LNCaP clone FGC (cell line): ENCODE results near the gene PCNT.

Experiments used
- DNase-seq: peaks from one replicate; pipeline ENCODE4 v3.0.0-alpha.2; 2011; ENCODE audit warnings: low read depth
- H3K4me3 ChIP-seq: 2 replicates; pipeline ENCODE4 v1.5.1; 2011; ENCODE audit warnings: mild to moderate bottlenecking, low read depth, low read length, control low read depth
- TF ChIP-seq, protein P1 (sequence below): IDR thresholded peaks from 2 replicates; pipeline ENCODE4 v1.5.1; 2012; ENCODE audit warnings: mild to moderate bottlenecking; ENCODE audit not compliant: control insufficient read depth, insufficient read depth; ENCODE audit errors: extremely low read depth

The PCNT gene

DNA sequence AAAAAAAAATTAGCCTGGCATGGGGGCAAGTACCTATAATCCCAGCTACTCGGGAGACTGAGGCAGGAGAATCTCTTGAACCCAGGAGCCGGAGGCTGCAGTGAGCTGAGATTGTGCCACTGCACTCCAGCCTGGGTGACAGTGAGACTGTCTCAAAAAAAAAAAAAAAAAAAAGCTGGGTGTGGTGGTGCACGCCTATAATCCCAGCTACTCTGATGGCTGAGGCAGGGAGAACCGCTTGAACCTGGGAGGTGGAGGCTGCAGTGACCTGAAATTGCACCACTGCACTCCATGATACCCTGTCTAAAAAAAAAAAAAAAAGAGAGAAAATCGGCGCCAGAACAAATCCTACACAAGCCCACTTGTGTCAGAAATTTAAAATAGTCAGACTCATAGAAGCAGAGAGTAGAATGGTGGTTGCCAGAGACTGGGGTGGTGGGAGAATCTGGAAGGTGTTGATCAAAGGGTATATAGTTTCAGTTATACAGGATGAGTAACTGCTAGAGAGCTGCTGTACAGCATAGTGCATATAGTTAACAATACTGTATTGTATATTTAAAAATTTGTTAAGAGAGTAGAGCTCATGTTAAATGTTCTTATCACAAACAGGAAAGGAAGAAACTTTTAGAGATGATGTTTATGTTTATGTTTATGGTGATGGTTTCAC is 144.3 kb downstream of the PCNT start:
- H3K4me3 ChIP-seq: no peak overlapping the region
- TF ChIP-seq, protein P1, sequence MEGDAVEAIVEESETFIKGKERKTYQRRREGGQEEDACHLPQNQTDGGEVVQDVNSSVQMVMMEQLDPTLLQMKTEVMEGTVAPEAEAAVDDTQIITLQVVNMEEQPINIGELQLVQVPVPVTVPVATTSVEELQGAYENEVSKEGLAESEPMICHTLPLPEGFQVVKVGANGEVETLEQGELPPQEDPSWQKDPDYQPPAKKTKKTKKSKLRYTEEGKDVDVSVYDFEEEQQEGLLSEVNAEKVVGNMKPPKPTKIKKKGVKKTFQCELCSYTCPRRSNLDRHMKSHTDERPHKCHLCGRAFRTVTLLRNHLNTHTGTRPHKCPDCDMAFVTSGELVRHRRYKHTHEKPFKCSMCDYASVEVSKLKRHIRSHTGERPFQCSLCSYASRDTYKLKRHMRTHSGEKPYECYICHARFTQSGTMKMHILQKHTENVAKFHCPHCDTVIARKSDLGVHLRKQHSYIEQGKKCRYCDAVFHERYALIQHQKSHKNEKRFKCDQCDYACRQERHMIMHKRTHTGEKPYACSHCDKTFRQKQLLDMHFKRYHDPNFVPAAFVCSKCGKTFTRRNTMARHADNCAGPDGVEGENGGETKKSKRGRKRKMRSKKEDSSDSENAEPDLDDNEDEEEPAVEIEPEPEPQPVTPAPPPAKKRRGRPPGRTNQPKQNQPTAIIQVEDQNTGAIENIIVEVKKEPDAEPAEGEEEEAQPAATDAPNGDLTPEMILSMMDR: no peak
- no peak for DNase-seq

DNA sequence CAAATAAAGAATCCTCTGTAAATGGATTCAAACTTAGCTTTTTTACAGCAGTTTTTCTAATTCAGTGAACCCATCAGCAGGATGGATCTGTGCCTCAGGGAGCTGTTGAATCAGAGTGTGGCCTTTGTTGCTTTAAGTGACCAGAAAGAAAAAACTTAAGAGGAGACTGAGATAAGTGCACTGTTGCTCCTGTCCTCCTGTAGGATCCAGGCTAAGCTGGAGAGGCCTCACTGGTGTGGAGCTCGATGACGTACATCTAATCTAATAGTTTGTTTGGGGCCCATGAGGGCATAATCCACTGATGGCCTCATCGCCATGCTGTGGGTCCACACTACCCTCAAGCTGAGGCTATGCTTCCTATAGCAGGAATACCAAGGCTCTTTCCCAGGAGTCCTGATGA is 145.3 kb downstream of the PCNT start:
- TF ChIP-seq, protein P1: no peak
- no peak overlapping the region for H3K4me3 ChIP-seq
- DNase-seq: no peak

DNA sequence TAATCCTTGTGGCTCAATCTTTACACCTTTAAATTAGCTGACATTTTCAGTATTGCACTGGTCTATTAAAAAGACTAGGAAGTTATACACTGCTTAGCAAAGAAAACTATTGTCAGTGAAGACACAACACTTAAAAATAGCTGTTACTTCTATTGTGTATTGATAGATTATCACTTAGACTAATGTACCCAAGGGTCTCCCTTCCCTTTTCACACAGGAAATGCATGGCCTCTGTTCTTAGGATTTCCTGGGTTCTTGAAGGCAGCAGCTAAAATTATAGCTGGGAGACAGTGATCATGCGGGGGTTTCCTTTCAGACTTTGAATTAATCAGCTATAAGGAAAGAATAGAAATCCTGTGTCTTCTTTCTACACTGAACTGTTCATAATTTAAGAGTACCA is 147.6 kb downstream of the PCNT start:
- no peak for DNase-seq
- H3K4me3 ChIP-seq: no peak overlapping the region
- TF ChIP-seq, protein P1: no peak

DNA sequence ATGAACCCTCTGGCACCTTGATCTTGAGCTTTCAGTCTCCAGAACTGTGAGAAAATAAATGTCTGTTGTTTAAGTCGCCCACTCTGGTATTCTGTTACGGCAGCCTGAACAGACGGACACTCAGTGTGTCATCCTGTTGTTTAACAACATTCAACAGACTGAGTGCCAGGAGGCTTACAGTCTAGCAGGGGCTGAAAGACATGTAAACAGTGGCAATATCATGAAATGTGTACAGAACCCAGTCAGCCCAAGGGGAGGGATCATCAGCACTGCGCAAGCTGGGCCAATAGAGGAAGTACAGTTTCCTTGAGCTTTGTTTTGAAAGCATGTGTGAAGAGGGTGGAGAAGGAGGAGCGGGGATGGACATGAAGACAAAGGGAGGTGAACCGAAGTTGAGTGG is 148.3 kb downstream of the PCNT start:
- H3K4me3 ChIP-seq: no peak overlapping the region
- no peak for DNase-seq
- TF ChIP-seq, protein P1: no peak

DNA sequence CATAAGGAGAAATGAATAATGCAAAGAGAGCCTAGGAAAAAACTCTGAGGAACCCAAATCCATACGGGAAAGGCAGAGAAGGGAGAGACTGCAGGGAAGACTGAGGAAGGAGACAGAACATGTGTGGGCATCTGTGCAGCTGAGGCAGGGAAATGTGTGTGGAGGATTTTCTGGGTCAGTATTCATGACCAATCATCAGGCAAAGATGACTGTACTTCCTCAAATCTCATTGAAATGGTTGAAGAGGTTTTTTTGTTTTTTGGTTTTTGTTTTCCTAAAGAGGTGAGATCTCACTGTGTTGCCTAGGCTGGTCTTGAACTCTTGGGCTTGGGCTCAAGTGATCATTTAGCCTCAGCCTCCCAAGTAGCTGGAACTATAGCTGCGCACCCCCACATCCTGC is 150.4 kb downstream of the PCNT start:
- DNase-seq: no peak
- no peak overlapping the region for H3K4me3 ChIP-seq
- TF ChIP-seq, protein P1: no peak

DNA sequence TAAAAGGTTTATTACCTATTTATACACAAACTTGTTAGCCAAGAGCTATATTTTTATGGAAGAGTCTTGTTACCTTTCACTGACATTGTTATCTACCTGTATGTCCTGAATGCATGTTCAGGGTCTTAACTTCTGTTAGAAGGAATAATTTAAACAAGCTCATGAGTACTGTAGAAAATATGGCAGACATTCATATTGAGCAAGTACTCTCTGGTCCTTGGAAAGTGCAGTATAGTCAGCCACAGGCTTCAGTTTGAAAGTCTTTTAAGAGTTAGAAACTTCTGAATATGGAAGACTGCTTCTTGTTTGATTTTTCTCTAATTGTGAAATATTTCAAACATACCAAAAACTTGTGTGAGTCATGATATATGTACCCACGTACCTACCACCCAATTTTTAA is 151.3 kb downstream of the PCNT start:
- no peak for DNase-seq
- no peak overlapping the region for H3K4me3 ChIP-seq
- TF ChIP-seq, protein P1: no peak

DNA sequence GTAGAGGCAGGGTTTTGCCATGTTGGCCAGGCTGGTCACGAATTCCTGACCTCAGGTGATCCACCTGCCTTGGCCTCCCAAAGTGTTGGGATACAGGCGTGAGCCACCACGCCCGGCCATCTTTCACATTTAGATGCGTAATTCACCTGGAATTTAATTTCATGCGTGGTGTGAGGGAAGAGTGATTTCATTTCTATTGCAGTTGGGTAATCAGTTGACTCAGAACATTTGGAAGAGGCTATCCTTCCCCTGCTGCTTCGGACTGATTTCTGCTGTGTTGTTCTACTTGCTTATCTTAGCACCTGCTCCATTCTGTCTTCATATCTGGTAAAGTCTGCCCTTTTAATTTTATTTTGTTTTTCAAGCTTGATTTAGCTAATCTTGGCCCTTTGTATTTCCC is 153.8 kb downstream of the PCNT start:
- DNase-seq: no peak
- TF ChIP-seq, protein P1: 0 out of 2 replicates have a peak, but pooled peaks have one; percentile 2
- no peak overlapping the region for H3K4me3 ChIP-seq
